K562 (cell line): Measurements from ENCODE around the gene IRF2BP2. TPM values are rescaled to one million over a fixed set of nuclear protein-coding genes. Genes with fewer than 3 reads are reported as not detected.

ENCODE experiments used
- CXXC5 ChIP-seq: fragments of 250-450 bp; sonication (Bioruptor Pico); IDR thresholded peaks from 2 replicates; pipeline ENCODE4 v1.8.0; 2022; ENCODE audit warnings: inconsistent platforms, mild to moderate bottlenecking, moderate library complexity
- EGR1 ChIP-seq: fragments of 450-650 bp; conservative IDR thresholded peaks from 2 replicates; pipeline ENCODE4 v1.6.1; 2017; ENCODE audit warnings: mild to moderate bottlenecking
- HMBOX1 ChIP-seq: sonication (generic); IDR thresholded peaks from 2 replicates; pipeline ENCODE4 v1.6.1; 2016
- IRF1 ChIP-seq: sonication (generic); formaldehyde crosslinking; IDR thresholded peaks from 2 replicates; pipeline ENCODE4 v1.8.0; 2022; ENCODE audit warnings: missing genetic modification reagents, mild to moderate bottlenecking, borderline replicate concordance
- PCBP1 ChIP-seq: fragments of 200-400 bp; formaldehyde crosslinking; IDR thresholded peaks from 2 replicates; pipeline ENCODE4 v1.6.1; 2018; ENCODE audit warnings: mild to moderate bottlenecking, low read depth, low read length; ENCODE audit not compliant: poor library complexity, severe bottlenecking
- PTBP1 ChIP-seq: fragments of 200-400 bp; formaldehyde crosslinking; IDR thresholded peaks from 2 replicates; pipeline ENCODE4 v1.6.1; 2017; ENCODE audit warnings: low read depth, low read length
- RUNX1 ChIP-seq: sonication (generic); IDR thresholded peaks from 2 replicates; pipeline ENCODE4 v1.6.1; 2016; ENCODE audit warnings: antibody characterized with exemption, low read depth
- ZNF253 ChIP-seq: fragments of 250-450 bp; sonication (Bioruptor Pico); conservative IDR thresholded peaks from 2 replicates; pipeline ENCODE4 v1.6.1; 2021; ENCODE audit warnings: mild to moderate bottlenecking
- polyA plus RNA-seq, 8 experiments: library from polyadenylated mRNA; depleted of rRNA in 4 of 8; stranded (reverse) in 5 of 8; unstranded in 3 of 8; fragments of >200 nt; fragmentation: Nextera tagmentation in 2 of 8; fragmentation: Illumina TruSeq in 1 of 8; extraction: Ambion mirVana in 2 of 8; extraction: Trizol in 1 of 8; gene quantifications; 2 replicates each; pipeline versions ENCODE4 v1.2.1 to v1.2.3, GENCODE V29; 2011 to 2014; ENCODE audit warnings: inconsistent platforms in 1 of 8, missing spikeins in 1 of 8
- total RNA-seq, 7 experiments: library from RNA; depleted of rRNA in 6 of 7; stranded (reverse); fragments of >200 nt in 6 of 7; fragmentation: Illumina TruSeq in 2 of 7; extraction: Trizol in 2 of 7; gene quantifications; 2 replicates each; pipeline versions ENCODE4 v1.2.1 to v1.2.3, GENCODE V29; 2011 to 2021; ENCODE audit warnings: low replicate concordance in 1 of 7
- TF ChIP-seq, protein P1 (sequence below): fragments of 150-350 bp; IDR thresholded peaks from 2 replicates; pipeline ENCODE4 v1.6.1; 2014; ENCODE audit warnings: low read depth, mild to moderate bottlenecking, low read length, borderline replicate concordance
- TF ChIP-seq, protein P2 (sequence below): IDR thresholded peaks from 3 replicates; pipeline ENCODE4 v1.6.1; 2011; ENCODE audit warnings: borderline replicate concordance, mild to moderate bottlenecking; ENCODE audit not compliant: insufficient read length, insufficient read depth
- TF ChIP-seq, protein P3 (sequence below): fragments of 250-450 bp; sonication (Bioruptor Pico); IDR thresholded peaks from 2 replicates; pipeline ENCODE4 v1.8.0; 2022; ENCODE audit warnings: moderate library complexity, mild to moderate bottlenecking, inconsistent platforms
- TF ChIP-seq, protein P4 (sequence below), 2 experiments: fragments of 450-650 bp in 1 of 2; sonication (generic) in 1 of 2; formaldehyde crosslinking in 1 of 2; IDR thresholded peaks in 1 of 2; conservative IDR thresholded peaks in 1 of 2; 2 replicates each; pipeline versions ENCODE4 v1.6.1 to v1.8.1; 2016 to 2023; ENCODE audit warnings: mild to moderate bottlenecking in 2 of 2, moderate library complexity in 2 of 2, inconsistent platforms in 1 of 2, missing genetic modification reagents in 1 of 2

The IRF2BP2 gene
- total and polyA plus RNA-seq, 9 of the 15 experiments (the other 6 are each of a cell fraction or from before 2014, with no cell fraction given), result 7.7 to 68.6 (median 22.1) TPM

DNA sequence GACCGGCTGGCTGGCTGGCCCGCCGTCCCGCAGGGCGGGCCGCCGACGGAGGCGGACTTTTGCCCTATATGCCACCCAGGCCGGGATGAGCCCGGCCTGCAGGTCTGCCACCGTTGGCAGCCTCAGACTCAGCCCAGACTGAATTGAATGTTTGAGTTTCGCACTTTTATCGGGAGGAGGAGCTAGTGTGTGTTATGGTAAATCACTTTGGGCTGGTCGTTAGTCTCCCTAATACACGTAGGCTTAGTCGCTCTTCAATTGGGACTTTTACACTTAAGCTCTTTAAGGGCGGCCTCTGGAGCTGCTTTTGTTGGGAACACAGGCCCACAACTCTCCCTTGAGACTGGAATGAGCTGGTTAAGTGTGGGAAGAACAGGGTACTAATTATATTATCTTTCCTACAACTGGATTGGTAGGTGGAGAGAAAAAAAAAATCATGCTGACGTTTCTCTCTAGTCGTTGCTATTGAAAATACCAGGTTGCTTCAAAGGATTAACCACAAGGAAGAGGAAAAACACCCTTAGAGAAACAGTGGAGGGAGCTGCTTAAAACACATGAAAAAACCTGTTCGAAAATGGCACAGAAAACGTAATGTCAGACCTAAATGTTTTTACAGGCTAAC lies 1.4 kb upstream of the IRF2BP2 start (continued):
- TF ChIP-seq, protein P1, sequence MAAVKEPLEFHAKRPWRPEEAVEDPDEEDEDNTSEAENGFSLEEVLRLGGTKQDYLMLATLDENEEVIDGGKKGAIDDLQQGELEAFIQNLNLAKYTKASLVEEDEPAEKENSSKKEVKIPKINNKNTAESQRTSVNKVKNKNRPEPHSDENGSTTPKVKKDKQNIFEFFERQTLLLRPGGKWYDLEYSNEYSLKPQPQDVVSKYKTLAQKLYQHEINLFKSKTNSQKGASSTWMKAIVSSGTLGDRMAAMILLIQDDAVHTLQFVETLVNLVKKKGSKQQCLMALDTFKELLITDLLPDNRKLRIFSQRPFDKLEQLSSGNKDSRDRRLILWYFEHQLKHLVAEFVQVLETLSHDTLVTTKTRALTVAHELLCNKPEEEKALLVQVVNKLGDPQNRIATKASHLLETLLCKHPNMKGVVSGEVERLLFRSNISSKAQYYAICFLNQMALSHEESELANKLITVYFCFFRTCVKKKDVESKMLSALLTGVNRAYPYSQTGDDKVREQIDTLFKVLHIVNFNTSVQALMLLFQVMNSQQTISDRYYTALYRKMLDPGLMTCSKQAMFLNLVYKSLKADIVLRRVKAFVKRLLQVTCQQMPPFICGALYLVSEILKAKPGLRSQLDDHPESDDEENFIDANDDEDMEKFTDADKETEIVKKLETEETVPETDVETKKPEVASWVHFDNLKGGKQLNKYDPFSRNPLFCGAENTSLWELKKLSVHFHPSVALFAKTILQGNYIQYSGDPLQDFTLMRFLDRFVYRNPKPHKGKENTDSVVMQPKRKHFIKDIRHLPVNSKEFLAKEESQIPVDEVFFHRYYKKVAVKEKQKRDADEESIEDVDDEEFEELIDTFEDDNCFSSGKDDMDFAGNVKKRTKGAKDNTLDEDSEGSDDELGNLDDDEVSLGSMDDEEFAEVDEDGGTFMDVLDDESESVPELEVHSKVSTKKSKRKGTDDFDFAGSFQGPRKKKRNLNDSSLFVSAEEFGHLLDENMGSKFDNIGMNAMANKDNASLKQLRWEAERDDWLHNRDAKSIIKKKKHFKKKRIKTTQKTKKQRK, result no peak
- TF ChIP-seq, protein P2, sequence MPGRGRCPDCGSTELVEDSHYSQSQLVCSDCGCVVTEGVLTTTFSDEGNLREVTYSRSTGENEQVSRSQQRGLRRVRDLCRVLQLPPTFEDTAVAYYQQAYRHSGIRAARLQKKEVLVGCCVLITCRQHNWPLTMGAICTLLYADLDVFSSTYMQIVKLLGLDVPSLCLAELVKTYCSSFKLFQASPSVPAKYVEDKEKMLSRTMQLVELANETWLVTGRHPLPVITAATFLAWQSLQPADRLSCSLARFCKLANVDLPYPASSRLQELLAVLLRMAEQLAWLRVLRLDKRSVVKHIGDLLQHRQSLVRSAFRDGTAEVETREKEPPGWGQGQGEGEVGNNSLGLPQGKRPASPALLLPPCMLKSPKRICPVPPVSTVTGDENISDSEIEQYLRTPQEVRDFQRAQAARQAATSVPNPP, result no peak
- TF ChIP-seq RUNX1 (no peak), CXXC5 (CRISPR knock-in tag) (no peak; the same call in 1 of the 2 replicates), PCBP1 (no peak), IRF1 (CRISPR knock-in tag) (no peak), HMBOX1 (peak; percentile 64), PTBP1 (no peak), EGR1 (no peak), ZNF253 (CRISPR knock-in tag) (no peak)
- TF ChIP-seq, protein P3, sequence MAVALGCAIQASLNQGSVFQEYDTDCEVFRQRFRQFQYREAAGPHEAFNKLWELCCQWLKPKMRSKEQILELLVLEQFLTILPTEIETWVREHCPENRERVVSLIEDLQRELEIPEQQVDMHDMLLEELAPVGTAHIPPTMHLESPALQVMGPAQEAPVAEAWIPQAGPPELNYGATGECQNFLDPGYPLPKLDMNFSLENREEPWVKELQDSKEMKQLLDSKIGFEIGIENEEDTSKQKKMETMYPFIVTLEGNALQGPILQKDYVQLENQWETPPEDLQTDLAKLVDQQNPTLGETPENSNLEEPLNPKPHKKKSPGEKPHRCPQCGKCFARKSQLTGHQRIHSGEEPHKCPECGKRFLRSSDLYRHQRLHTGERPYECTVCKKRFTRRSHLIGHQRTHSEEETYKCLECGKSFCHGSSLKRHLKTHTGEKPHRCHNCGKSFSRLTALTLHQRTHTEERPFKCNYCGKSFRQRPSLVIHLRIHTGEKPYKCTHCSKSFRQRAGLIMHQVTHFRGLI (CRISPR knock-in tag), result no peak
- TF ChIP-seq, protein P4, sequence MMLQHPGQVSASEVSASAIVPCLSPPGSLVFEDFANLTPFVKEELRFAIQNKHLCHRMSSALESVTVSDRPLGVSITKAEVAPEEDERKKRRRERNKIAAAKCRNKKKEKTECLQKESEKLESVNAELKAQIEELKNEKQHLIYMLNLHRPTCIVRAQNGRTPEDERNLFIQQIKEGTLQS (IDR thresholded peaks at IDR 0.05), result no peak
- TF ChIP-seq, protein P4 (CRISPR knock-in tag; conservative IDR thresholded peaks at IDR 0.05), result no peak
